IPS DF 6.9 (cell line): ENCODE results near the gene EPB41L1.

Experiments
- DNase-seq: peaks from one replicate; pipeline ENCODE4 v3.0.0-alpha.2; 2013; ENCODE audit warnings: low read depth, low spot score
- H3K27ac ChIP-seq: one replicate; pipeline ENCODE4 v1.5.1; 2013; ENCODE audit warnings: low read length, control low read depth
- H3K27me3 ChIP-seq: 2 replicates; pipeline ENCODE4 v1.6.1; 2013; ENCODE audit warnings: mild to moderate bottlenecking, low read length; ENCODE audit not compliant: control insufficient read depth, insufficient read depth
- H3K36me3 ChIP-seq: 2 replicates; pipeline ENCODE4 v1.6.1; 2013; ENCODE audit warnings: low read length; ENCODE audit not compliant: control insufficient read depth, insufficient read depth
- H3K4me1 ChIP-seq: 2 replicates; pipeline ENCODE4 v1.6.1; 2013; ENCODE audit warnings: low read length; ENCODE audit not compliant: control insufficient read depth, insufficient read depth
- H3K4me3 ChIP-seq: 2 replicates; pipeline ENCODE4 v1.5.1; 2013; ENCODE audit warnings: mild to moderate bottlenecking, low read length
- H3K9me3 ChIP-seq: 2 replicates; pipeline ENCODE4 v1.6.1; 2013; ENCODE audit warnings: low read length, inconsistent platforms; ENCODE audit not compliant: control insufficient read depth, insufficient read depth
- WGBS: extraction: QIAGEN DNeasy Blood & Tissue Kit; methylation state at CpG from one replicate; pipeline ENCODE4 v1.1.7; 2013; ENCODE audit warnings: mixed read lengths, missing lambda C conversion rate; ENCODE audit not compliant: insufficient read length, insufficient coverage; 5-methylcytosine and 5-hydroxymethylcytosine counted together

The EPB41L1 gene

DNA sequence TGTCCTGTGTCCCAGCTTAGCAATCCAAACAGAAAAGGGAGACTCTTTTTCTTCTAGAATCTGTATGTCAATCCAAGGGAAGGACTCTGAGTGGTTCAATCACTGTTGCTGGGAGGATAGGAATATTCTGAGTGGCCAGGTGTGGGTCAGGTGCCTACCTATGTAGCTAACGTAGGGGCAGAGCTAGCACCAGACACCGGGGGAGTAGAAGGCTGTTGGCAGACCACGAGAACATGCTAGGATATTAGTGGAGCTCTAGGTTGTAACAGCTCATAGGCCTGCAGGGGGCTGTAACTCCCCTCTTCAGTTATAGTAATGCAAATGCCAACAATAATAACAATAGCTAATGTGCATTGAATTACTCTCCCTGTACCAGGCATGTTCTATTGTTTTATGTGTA lies 39.8 kb upstream of the EPB41L1 start:
- H3K36me3 ChIP-seq = no peaks in the 10 kb centered on the region
- H3K27me3 ChIP-seq = no peaks in the 10 kb centered on the region
- H3K4me1 ChIP-seq = no peaks in the 10 kb centered on the region
- no peaks in the 10 kb centered on the region for H3K9me3 ChIP-seq
- H3K27ac ChIP-seq = no peak overlapping the region
- no CpG with 5 or more reads among the region's 3 CpGs for WGBS
- H3K4me3 ChIP-seq = no peak overlapping the region
- no peak for DNase-seq

DNA sequence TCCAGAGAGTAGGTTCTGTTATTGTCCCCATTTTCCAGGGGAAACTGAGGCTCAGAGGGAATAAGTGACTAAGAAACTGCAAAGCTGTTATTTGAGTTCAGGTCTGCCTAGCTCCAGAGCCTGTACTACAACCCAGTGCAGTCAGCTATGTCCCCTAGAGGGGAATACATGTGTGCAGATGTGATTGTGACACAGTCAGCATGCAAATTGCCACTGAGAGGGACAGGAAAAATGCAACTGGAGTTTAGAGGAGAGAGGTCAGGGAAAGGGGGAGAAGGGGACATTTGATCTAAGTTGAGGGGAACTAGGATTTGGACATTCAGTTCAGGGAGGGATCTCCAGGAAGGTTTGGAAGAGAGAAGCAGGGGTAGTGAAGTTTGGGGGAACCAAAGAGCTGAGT lies 38.6 kb upstream of the EPB41L1 start:
- Histone ChIP-seq H3K9me3 (no peaks in the 10 kb centered on the region), H3K27ac (no peak overlapping the region), H3K4me3 (no peak overlapping the region), H3K27me3 (no peaks in the 10 kb centered on the region), H3K36me3 (no peaks in the 10 kb centered on the region), H3K4me1 (no peaks in the 10 kb centered on the region)
- no peak for DNase-seq

DNA sequence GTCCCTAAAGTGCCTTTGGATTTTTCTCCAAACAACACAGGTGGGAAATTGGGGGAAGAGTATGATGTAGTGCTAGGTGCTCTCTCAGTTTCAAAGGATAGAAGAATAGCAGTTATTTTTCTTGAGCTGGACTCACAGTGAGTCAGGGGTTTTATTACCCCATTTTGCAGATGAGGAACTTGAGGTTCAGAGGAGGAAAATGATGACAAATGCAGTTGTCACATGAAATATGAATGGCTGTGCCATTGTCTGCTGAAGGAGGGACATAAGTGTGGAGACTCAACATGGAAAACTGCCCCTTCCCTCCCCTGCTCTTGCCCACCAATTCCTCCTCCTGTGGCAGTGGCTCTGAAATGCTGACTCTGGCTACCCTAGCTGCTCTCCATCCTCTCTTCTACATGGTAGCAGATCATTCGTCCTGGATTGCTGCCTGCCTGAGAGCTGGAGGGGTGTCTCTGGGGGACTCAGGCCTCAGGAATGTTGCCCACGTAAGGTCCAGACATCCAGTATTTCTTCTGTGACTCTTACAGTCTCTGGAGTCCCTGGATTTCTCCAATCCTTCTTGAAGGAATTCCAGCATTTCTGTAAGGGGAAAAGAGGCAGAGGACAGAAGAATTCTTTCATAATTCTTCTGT lies 37.6 kb upstream of the EPB41L1 start:
- Histone ChIP-seq H3K27me3 (no peaks in the 10 kb centered on the region), H3K4me1 (no peaks in the 10 kb centered on the region), H3K27ac (no peak overlapping the region), H3K4me3 (no peak overlapping the region), H3K9me3 (no peaks in the 10 kb centered on the region), H3K36me3 (no peaks in the 10 kb centered on the region)
- DNase-seq = no peak
- WGBS = no CpG with 5 or more reads among the region's 2 CpGs

DNA sequence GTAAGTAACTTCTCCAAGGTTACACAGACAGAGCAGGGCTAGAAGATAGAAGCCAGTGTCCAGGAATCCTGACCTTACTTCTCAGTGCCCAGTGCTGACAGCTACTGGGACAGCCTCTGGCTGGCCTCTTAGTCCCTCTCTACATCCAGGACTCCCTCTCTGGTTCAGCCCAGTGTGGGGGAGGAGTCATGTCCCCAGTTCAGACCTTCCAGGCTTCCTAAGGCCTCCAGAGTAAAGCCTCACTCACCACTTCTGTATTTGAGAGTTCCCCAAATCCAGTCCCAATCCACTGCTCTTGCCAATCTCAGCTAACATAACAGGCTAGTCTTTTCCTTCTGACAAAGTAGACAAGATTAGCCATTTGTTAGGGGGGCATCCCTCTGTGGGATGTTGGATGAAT lies 36.9 kb upstream of the EPB41L1 start:
- H3K27me3 ChIP-seq = no peaks in the 10 kb centered on the region
- no peak overlapping the region for H3K27ac ChIP-seq
- H3K4me1 ChIP-seq = no peaks in the 10 kb centered on the region
- no peaks in the 10 kb centered on the region for H3K36me3 ChIP-seq
- no peaks in the 10 kb centered on the region for H3K9me3 ChIP-seq
- DNase-seq = no peak
- H3K4me3 ChIP-seq = no peak overlapping the region

DNA sequence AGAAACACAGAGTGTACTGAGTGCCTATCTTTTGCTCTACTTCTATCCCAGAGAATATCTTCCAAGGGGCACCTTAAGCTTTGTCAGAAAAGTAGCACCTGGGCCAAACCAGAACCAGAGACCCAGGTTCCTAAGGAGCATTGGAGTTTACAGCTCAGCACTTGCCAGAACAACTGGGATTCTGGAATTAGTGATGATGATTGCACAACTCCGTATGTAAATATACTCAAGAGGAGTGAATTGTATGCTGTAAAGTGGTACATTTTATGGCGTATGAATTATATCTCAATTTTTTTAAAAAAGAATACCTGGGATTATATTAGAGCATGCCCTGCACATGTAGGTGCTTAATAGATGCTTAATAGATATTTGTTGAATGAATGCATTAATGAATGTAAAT lies 36.2 kb upstream of the EPB41L1 start:
- Histone ChIP-seq H3K27me3 (no peaks in the 10 kb centered on the region), H3K4me3 (no peak overlapping the region), H3K36me3 (no peaks in the 10 kb centered on the region), H3K4me1 (no peaks in the 10 kb centered on the region), H3K9me3 (no peaks in the 10 kb centered on the region), H3K27ac (no peak overlapping the region)
- no peak for DNase-seq
- WGBS = no CpG with 5 or more reads among the region's 2 CpGs

DNA sequence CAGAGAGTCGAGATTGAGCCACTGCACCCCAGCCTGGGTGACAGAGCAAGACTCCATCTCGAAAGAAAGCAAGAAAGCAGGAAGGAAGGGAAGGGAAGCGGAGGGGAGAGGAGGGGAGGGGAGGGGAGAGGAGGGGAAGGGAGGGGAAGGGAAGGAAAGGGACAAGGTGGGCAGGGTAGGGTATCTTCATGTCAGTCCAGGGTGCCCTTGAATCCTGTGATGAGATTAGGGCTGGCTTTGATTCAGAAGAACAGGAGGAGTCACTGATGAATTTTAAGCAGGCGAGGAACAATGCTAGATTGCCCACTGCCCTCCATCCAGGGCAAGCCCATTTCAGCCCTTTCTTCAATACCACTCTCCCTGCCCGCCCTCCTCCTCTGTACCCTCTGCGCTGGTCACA lies 35.0 kb upstream of the EPB41L1 start:
- H3K27me3 ChIP-seq = no peaks in the 10 kb centered on the region
- no peak overlapping the region for H3K27ac ChIP-seq
- H3K4me1 ChIP-seq = no peaks in the 10 kb centered on the region
- no peak overlapping the region for H3K4me3 ChIP-seq
- WGBS = no CpG with 5 or more reads among the region's 6 CpGs
- no peak for DNase-seq
- H3K9me3 ChIP-seq = no peaks in the 10 kb centered on the region
- no peaks in the 10 kb centered on the region for H3K36me3 ChIP-seq

DNA sequence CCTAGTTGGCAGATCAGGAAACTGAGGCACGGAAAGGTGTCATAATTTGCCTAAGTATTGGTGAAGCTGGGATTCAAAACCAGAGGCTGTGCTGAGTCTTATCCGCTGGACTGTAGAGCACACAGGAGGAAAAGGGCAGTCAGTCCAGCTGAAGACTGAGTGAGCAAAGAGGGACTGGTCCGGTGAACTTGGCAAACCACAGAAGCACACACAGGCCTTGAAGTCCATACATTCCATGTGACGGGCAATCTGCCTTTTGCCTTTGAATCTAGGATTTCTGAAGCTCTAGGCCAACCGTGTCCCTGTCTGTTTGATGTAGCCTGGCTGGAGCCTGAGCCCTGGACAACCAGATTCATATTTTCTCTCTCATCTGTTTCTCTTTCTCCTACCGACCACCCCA lies 34.3 kb upstream of the EPB41L1 start:
- WGBS = no CpG with 5 or more reads among the region's 6 CpGs
- DNase-seq = no peak
- Histone ChIP-seq H3K9me3 (no peaks in the 10 kb centered on the region), H3K4me1 (no peaks in the 10 kb centered on the region), H3K4me3 (no peak overlapping the region), H3K27ac (no peak overlapping the region), H3K27me3 (no peaks in the 10 kb centered on the region), H3K36me3 (no peaks in the 10 kb centered on the region)

DNA sequence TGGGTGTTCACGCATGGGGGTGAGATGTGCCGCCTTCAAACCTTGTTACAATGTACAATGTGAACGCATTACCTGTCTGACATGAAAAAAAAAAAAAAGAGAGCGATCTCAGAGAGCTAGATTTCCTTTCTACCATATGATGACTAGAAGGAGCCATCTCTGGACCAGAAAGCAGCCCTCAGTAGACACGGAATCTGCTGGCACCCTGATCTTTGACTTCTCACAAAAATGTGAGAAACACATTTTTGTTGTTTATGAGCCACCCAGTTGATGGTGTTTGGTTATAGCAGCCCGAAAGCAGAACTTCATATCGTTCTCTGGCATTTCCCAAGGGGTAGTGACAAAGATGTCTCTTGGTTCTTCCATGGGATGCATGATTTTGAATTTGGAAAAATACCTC lies 33.5 kb upstream of the EPB41L1 start:
- no peak overlapping the region for H3K27ac ChIP-seq
- no peak for DNase-seq
- no peaks in the 10 kb centered on the region for H3K36me3 ChIP-seq
- H3K27me3 ChIP-seq = no peaks in the 10 kb centered on the region
- no peak overlapping the region for H3K4me3 ChIP-seq
- H3K9me3 ChIP-seq = no peaks in the 10 kb centered on the region
- no CpG with 5 or more reads among the region's 7 CpGs for WGBS
- no peaks in the 10 kb centered on the region for H3K4me1 ChIP-seq

DNA sequence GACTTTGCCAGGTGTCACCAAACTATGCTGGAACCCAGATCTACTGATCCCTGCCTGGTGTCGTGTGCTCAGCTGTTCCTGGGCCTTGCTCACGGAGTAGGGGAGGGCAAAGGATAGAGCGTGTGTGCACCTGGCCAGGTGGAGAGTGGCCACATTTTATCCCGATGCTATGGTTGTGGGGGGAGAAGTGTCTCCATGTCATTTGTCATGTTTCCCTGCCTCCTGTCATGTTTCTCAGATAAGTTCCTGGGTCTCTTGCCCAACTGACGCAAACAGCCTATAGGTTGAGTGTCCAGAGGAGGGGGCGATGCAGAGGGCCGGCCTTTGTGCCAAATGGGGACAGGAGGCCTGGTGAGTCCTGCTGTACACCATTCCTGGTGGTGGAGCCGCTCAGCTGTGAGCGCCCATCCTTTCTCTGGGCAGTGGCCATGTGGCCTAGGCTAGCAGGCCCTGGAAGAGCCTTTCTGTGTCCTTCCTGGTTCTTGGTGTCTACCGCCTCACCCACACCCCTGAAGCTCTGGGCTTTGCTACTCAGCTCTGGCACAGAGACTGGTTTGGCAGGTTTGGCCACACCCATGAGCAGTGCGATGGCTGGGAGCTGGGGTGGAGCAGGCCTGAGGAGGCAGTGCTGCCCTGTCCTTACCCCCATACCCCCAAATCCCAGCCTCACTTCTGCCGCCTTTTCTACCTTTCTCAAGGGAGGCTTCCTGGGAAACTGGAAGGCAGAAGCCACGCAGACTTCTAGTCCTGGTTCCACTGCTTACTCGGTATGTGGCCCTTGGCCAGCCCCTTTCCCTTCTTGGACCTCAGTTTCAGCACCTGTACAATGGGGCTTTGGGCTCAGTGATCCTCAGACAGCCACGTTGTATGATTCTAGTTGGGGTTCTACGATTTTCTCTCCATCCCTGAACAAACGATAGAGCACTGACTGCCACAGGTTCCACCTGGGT lies 32.3 kb upstream of the EPB41L1 start:
- Histone ChIP-seq H3K4me1 (no peaks in the 10 kb centered on the region), H3K36me3 (no peaks in the 10 kb centered on the region), H3K27ac (no peak overlapping the region), H3K4me3 (no peak overlapping the region), H3K9me3 (no peaks in the 10 kb centered on the region), H3K27me3 (no peaks in the 10 kb centered on the region)
- DNase-seq = no peak
- WGBS = no CpG with 5 or more reads among the region's 17 CpGs

DNA sequence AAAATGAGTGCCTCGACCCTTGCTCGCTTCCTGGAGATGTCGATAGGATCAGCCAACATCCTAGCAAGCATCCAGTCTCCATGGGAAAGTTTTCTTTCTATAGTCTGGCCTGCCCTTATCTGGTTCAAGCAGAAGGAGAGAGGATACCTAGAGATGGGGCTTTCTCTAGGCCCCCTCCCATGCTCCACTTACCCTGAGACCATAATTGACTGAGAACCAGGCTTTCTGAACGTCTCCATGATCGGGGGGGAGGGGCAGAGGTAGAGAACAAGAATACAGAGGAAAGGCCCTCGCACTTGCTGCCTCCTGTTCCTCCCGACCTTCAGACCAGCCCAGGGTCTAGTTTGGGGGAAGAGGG lies 31.6 kb upstream of the EPB41L1 start:
- no peak for DNase-seq
- Histone ChIP-seq H3K27me3 (no peaks in the 10 kb centered on the region), H3K27ac (no peak overlapping the region), H3K9me3 (no peaks in the 10 kb centered on the region), H3K4me3 (no peak overlapping the region), H3K4me1 (no peaks in the 10 kb centered on the region), H3K36me3 (no peaks in the 10 kb centered on the region)
- WGBS = no CpG with 5 or more reads among the region's 7 CpGs

DNA sequence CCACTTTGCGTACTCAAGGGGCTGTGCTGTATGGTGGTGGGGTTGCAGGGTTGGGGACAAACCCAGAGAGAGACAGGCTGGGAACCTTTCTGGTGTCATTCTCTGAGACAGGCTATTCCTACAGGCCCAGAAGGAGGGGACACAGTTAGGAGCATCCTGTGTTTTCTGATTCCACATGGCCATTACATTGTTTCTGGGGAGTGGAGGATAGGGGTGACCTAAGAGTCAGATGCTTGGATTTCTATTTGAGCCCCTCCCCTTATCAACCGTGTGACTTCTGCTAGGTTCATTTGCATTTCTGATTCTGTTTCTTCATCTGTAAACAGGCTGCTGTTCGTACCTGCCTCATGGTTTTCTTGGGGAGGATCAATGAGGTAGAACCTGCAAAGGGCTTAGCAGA lies 29.4 kb upstream of the EPB41L1 start:
- DNase-seq = no peak
- Histone ChIP-seq H3K27ac (no peak overlapping the region), H3K27me3 (no peaks in the 10 kb centered on the region), H3K4me1 (no peaks in the 10 kb centered on the region), H3K9me3 (no peaks in the 10 kb centered on the region), H3K36me3 (no peaks in the 10 kb centered on the region), H3K4me3 (no peak overlapping the region)
- no CpG with 5 or more reads among the region's 3 CpGs for WGBS
